ENCODE data around the gene SMYD3. TPM values are rescaled to one million over a fixed set of nuclear protein-coding genes. Genes with fewer than 3 reads are reported as not detected.

SMYD3 gene
- total RNA-seq, 2 donors from 2014 or later, result 8.8 to 19.0 TPM

DNA sequence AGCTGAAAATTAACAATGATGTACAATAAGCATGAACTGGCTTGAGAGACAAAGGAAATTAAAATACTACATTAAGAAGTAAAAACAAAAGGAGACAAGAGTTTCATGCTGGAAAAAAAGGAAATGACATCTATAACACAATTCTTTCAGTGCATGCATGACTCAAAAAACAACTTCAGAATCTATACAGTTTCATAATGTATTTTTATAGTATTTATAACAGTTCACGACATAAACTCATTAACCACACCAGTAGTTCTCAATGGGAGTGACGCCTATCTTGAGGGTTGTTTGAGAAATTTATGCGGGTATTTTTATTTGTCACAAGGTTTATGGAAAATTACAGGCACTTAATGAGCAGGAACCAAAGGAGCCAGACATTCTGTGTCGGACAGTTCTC, 168.5 kb downstream of the SMYD3 start:
- no peak for DNase-seq (ENCODE audit: low spot score)
- no peaks in the 10 kb centered on the region for H3K9me3 ChIP-seq
- no peaks in the 10 kb centered on the region for H3K27me3 ChIP-seq (replicated peaks; ENCODE audit: insufficient read depth)
- no peaks in the 10 kb centered on the region for H3K36me3 ChIP-seq
- no peaks in the 10 kb centered on the region for H3K4me1 ChIP-seq (ENCODE audit: control insufficient read depth in 1 of 2, low read depth in 2 of 2)
- TF ChIP-seq, protein P1, sequence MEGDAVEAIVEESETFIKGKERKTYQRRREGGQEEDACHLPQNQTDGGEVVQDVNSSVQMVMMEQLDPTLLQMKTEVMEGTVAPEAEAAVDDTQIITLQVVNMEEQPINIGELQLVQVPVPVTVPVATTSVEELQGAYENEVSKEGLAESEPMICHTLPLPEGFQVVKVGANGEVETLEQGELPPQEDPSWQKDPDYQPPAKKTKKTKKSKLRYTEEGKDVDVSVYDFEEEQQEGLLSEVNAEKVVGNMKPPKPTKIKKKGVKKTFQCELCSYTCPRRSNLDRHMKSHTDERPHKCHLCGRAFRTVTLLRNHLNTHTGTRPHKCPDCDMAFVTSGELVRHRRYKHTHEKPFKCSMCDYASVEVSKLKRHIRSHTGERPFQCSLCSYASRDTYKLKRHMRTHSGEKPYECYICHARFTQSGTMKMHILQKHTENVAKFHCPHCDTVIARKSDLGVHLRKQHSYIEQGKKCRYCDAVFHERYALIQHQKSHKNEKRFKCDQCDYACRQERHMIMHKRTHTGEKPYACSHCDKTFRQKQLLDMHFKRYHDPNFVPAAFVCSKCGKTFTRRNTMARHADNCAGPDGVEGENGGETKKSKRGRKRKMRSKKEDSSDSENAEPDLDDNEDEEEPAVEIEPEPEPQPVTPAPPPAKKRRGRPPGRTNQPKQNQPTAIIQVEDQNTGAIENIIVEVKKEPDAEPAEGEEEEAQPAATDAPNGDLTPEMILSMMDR (IDR thresholded peaks at IDR 0.05), result no peak
- H3K4me3 ChIP-seq, result no peak overlapping the region
- no peak overlapping the region for H3K27ac ChIP-seq
- no peak for ATAC-seq (ENCODE audit: insufficient number of reproducible peaks, low FRiP score, low read depth)

DNA sequence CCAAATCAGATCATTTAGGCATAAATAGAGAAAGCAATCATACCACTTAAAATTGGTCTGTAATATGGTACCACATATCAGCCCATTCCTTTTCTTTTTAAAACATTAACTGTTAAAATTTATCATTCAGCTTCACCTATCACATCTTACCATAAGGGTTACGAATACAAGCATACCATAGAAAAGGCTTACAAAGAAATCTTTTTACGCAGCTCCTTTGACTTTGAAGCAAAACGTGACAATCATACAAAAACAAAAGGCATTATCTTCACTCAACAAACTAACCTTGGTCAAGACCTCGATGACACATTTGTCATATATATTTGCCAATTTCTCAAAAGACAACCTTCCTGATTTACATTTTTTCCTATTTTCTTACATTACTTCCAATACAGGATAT, 169.0 kb downstream of the SMYD3 start:
- Histone ChIP-seq H3K36me3 (no peaks in the 10 kb centered on the region), H3K9me3 (no peaks in the 10 kb centered on the region), H3K27me3 (replicated peaks; ENCODE audit: insufficient read depth) (no peaks in the 10 kb centered on the region), H3K27ac (no peak overlapping the region), H3K4me1 (ENCODE audit: control insufficient read depth in 1 of 2, low read depth in 2 of 2) (no peaks in the 10 kb centered on the region), H3K4me3 (no peak overlapping the region)
- TF ChIP-seq, protein P1 (IDR thresholded peaks at IDR 0.05), result no peak
- DNase-seq (ENCODE audit: low spot score) (no peak), ATAC-seq (ENCODE audit: insufficient number of reproducible peaks, low FRiP score, low read depth) (no peak)

DNA sequence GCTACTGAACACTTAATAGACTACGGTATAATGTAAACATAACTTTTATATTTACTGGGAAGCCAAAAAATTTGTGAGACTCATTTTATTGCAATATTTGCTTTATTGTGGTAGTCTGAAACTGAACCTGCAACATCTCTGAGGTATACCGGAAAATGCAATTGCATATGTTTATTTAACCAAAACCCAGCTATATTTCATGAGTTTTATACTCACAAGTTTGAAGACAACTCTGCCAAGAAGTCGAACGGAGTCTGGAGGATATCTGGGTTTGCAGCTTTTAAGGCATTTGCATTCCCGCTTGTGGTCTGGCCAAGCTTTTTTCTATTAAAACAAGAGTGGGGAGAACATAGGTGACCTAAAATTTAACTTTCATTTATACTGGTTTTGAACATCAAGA, 171.9 kb downstream of the SMYD3 start:
- TF ChIP-seq, protein P1 (IDR thresholded peaks at IDR 0.05), result no peak
- Histone ChIP-seq H3K27ac (no peak overlapping the region), H3K36me3 (no peaks in the 10 kb centered on the region), H3K9me3 (no peaks in the 10 kb centered on the region), H3K4me1 (ENCODE audit: control insufficient read depth in 1 of 2, low read depth in 2 of 2) (no peaks in the 10 kb centered on the region), H3K4me3 (no peak overlapping the region), H3K27me3 (replicated peaks; ENCODE audit: insufficient read depth) (no peaks in the 10 kb centered on the region)
- ATAC-seq (ENCODE audit: insufficient number of reproducible peaks, low FRiP score, low read depth) (no peak), DNase-seq (ENCODE audit: low spot score) (no peak)

DNA sequence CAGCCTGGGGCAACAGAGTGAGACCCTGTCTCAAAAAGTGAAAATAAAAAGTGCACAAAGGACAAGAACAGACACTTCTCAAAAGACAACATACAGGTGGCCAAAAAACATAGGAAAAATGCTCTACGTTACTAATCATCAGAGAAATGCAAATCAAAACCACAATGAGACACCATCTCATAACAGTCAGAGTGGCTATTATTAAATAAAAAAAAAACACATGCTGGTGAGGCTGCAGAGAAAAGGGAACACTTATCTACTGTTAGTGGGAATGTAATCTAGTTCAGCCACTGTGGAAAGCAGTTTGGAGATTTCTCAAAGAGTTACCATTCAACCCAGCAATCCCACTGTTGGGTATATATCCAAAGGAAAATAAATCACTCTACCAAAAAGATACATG, 173.2 kb downstream of the SMYD3 start:
- ATAC-seq (ENCODE audit: insufficient number of reproducible peaks, low FRiP score, low read depth) (no peak), DNase-seq (ENCODE audit: low spot score) (no peak)
- no peak overlapping the region for H3K4me3 ChIP-seq

DNA sequence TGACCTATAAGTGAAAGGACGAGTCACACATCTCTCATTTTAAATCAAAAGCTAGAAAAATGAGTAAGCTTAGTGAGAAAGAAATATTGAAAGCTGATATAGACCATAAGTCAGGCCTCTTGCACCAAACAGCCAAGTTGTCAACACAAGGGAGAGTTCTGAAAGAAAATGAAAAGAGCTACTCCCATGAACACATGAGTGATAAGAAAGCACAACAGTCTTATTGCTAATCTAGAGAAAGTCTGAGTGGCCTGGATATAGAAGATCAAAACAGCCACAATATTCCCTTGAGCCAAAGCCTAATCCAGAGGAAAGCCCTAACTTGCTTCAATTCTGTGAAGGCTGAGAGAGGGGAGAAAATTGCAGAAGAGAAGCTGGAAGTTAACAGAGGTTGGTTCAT, 175.0 kb downstream of the SMYD3 start:
- ATAC-seq (ENCODE audit: insufficient number of reproducible peaks, low FRiP score, low read depth), result no peak
- H3K9me3 ChIP-seq, result no peaks in the 10 kb centered on the region
- no peak overlapping the region for H3K4me3 ChIP-seq
- H3K4me1 ChIP-seq (ENCODE audit: control insufficient read depth in 1 of 2, low read depth in 2 of 2), result no peaks in the 10 kb centered on the region
- no peak for DNase-seq (ENCODE audit: low spot score)
- TF ChIP-seq, protein P1 (IDR thresholded peaks at IDR 0.05), result no peak
- H3K36me3 ChIP-seq, result no peaks in the 10 kb centered on the region
- H3K27ac ChIP-seq, result no peak overlapping the region
- no peaks in the 10 kb centered on the region for H3K27me3 ChIP-seq (replicated peaks; ENCODE audit: insufficient read depth)

More for the DNA sequence above, 173.2 kb downstream of the SMYD3 start:
- H3K27me3 ChIP-seq (replicated peaks; ENCODE audit: insufficient read depth), result no peaks in the 10 kb centered on the region
- no peak overlapping the region for H3K27ac ChIP-seq
- TF ChIP-seq, protein P1 (IDR thresholded peaks at IDR 0.05), result no peak
- no peaks in the 10 kb centered on the region for H3K4me1 ChIP-seq (ENCODE audit: control insufficient read depth in 1 of 2, low read depth in 2 of 2)
- no peaks in the 10 kb centered on the region for H3K9me3 ChIP-seq
- H3K36me3 ChIP-seq, result no peaks in the 10 kb centered on the region
